Colonic mucosa (tissue), 4 donors: ENCODE data around the gene ACOX2. TPM values are rescaled to one million over a fixed set of nuclear protein-coding genes. Genes with fewer than 3 reads are reported as not detected.

ENCODE experiments used
- DNase-seq: peaks from one replicate; pipeline ENCODE4 v3.0.0-alpha.2; 2020
- H3K27ac ChIP-seq: fragments of 200-600 bp; one replicate; pipeline ENCODE4 v1.8.0; 2021
- H3K27me3 ChIP-seq: fragments of 200-600 bp; one replicate; pipeline ENCODE4 v1.8.0; 2021
- H3K36me3 ChIP-seq: fragments of 200-600 bp; one replicate; pipeline ENCODE4 v1.8.0; 2021
- H3K4me1 ChIP-seq: fragments of 200-600 bp; one replicate; pipeline ENCODE4 v1.8.0; 2021; ENCODE audit warnings: mild to moderate bottlenecking
- H3K4me3 ChIP-seq: fragments of 200-600 bp; one replicate; pipeline ENCODE4 v1.8.0; 2021
- H3K9ac ChIP-seq, 2 donors: one replicate each; pipeline ENCODE4 v1.7.0; 2013; ENCODE audit warnings: control low read depth in 2 of 2, low read depth in 2 of 2, low read length in 2 of 2
- H3K9me3 ChIP-seq: fragments of 200-600 bp; one replicate; pipeline ENCODE4 v1.8.0; 2021
- CTCF ChIP-seq: fragments of 200-600 bp; IDR thresholded peaks from one replicate; pipeline ENCODE4 v1.8.0; 2022; ENCODE audit warnings: antibody characterized with exemption, mild to moderate bottlenecking
- intact Hi-C: fragments of 100-400 bp; cut with DNase I; formaldehyde crosslinking; loops from one replicate; pipeline ENCODE4 v1.14.1; 2022
- total RNA-seq, 2 donors: library from RNA; stranded (reverse); fragmentation: NEBNext Ultra II Directional in 1 of 2; extraction: Animal tissue kit (Norgen Biotek cat#: 25700) in 1 of 2; gene quantifications; one replicate each; pipeline ENCODE4 v1.2.1, GENCODE V29; 2021
- donor health status: healthy.
- donor health status: DM: no; HTN: no; CAD: no.
- donor health status: DM: no; HTN: no; CAD: no.

Gene ACOX2
- total RNA-seq, 2 donors from 2014 or later, result 14.6 to 22.4 TPM

DNA sequence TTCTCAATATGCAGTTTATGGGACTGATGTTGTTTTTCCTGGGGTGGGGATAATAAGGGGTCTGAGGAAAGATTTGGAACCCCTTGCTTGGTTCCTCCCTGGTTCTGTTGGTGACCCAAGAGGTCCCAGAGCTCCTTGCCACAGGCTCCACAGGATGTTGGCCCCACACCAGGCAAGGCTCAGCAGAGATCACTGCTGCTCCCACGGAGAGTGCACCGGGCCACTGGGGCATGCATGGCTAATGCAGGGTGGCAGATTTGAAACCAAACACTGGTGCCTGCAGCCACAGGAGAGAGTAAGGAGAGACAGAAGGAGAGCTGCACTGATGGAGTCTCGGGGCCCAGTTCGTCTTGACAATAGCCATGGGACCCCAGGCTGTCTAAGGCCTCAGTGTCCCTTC lies 37.7 kb upstream of the ACOX2 start:
- H3K27me3 ChIP-seq, result no peaks in the 10 kb centered on the region
- H3K4me3 ChIP-seq, result no peak overlapping the region
- no peaks in the 10 kb centered on the region for H3K9me3 ChIP-seq
- no peak for DNase-seq
- no peaks in the 10 kb centered on the region for H3K36me3 ChIP-seq
- no peak overlapping the region for H3K9ac ChIP-seq
- intact Hi-C loops, result loop anchor here (5.0 kb wide), 1 partner anchor 53 kb away; no protein-coding TSS in a partner anchor
- no peak for TF ChIP-seq CTCF
- H3K27ac ChIP-seq, result no peak overlapping the region
- no peaks in the 10 kb centered on the region for H3K4me1 ChIP-seq

DNA sequence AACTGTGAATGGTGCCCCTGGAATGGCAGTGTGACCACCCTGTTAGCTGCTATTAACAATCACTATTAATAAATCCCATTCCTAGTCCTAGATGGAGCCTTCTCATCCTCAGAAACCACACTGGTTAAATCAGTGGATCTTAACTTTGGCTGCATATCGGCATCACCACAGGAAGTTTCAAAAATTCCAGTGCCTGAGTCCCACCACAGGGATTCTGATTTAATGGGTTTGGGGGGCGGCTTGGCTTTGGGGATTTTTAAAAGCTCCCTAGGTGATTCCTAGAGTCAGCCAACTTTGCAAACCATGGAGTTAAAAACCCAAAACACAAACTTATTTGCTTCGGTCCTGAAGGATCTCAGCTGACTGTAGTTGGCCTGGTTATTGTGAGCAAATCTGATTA lies 37.1 kb upstream of the ACOX2 start:
- no peak for TF ChIP-seq CTCF
- no peaks in the 10 kb centered on the region for H3K27me3 ChIP-seq
- no peak overlapping the region for H3K27ac ChIP-seq
- H3K36me3 ChIP-seq, result no peaks in the 10 kb centered on the region
- no peaks in the 10 kb centered on the region for H3K9me3 ChIP-seq
- H3K4me1 ChIP-seq, result no peaks in the 10 kb centered on the region
- intact Hi-C loops, result loop anchor here (5.0 kb wide), 1 partner anchor 53 kb away; no protein-coding TSS in a partner anchor
- no peak for DNase-seq
- H3K9ac ChIP-seq, result no peak overlapping the region
- H3K4me3 ChIP-seq, result no peak overlapping the region

GRCh38 chr3:58573640-58574039 lies 36.6 kb upstream of the ACOX2 start:
- Histone ChIP-seq H3K4me3 (no peak overlapping the region), H3K27me3 (no peaks in the 10 kb centered on the region), H3K4me1 (no peaks in the 10 kb centered on the region), H3K36me3 (no peaks in the 10 kb centered on the region), H3K9ac (no peak overlapping the region), H3K27ac (no peak overlapping the region), H3K9me3 (no peaks in the 10 kb centered on the region)
- no peak for TF ChIP-seq CTCF
- intact Hi-C loops, result loop anchor here (5.0 kb wide), 1 partner anchor 54 kb away; no protein-coding TSS in a partner anchor
- DNase-seq, result no peak

GRCh38 chr3:58572634-58573230 lies 35.7 kb upstream of the ACOX2 start:
- no peak overlapping the region for H3K27ac ChIP-seq
- intact Hi-C loops, result loop anchor here (5.0 kb wide), 1 partner anchor 55 kb away; no protein-coding TSS in a partner anchor
- no peak for DNase-seq

DNA sequence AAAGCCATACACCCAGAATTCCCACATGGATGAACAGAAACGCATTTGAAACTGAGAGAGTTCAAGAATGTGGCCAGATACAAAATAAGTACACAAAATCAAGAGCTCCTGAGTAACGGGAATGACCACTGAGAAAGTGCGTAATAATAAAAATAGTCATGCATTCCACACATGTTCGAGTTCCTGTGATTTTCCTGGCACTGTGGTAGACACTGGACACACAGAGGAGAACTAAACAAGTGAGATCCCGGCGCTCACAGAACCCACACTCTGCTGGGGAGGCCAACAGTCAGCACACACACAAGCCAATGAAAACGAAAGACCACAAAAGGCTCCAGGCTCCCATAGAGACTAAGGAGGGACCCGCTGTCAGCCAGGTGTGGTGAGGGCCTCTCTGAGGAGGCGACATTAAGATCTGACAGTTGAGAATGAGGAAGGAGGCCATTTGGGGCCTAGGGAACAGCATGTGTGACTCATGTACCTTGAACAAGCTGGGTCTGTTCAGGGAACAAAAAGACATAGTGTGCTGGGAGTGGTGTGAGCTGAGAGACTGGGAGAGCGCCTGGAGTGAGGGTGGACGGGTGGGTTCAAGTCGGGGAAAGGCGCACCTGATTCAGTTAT lies 35.1 kb upstream of the ACOX2 start:
- Histone ChIP-seq H3K36me3 (no peaks in the 10 kb centered on the region), H3K9ac (no peak overlapping the region), H3K27me3 (no peaks in the 10 kb centered on the region), H3K9me3 (no peaks in the 10 kb centered on the region), H3K27ac (no peak overlapping the region), H3K4me1 (no peaks in the 10 kb centered on the region), H3K4me3 (no peak overlapping the region)
- intact Hi-C loops, result loop anchor here (5.0 kb wide), 1 partner anchor 55 kb away; no protein-coding TSS in a partner anchor
- TF ChIP-seq CTCF, result no peak
- no peak for DNase-seq

More at GRCh38 chr3:58572634-58573230, 35.7 kb upstream of the ACOX2 start:
- no peaks in the 10 kb centered on the region for H3K9me3 ChIP-seq
- no peaks in the 10 kb centered on the region for H3K27me3 ChIP-seq
- TF ChIP-seq CTCF, result no peak
- H3K9ac ChIP-seq, result no peak overlapping the region
- no peaks in the 10 kb centered on the region for H3K36me3 ChIP-seq
- no peaks in the 10 kb centered on the region for H3K4me1 ChIP-seq
- no peak overlapping the region for H3K4me3 ChIP-seq
